HG02759 (cell line): ENCODE measurements around the gene TRIOBP.
A peak's percentile ranks its signal among the peaks of the same experiment; 100 is the strongest.
"Not testable (repeated sequence)": the region's sequence is repeated elsewhere in the genome, so short reads cannot be mapped to it uniquely, and the experiment has no call there.

Source experiments
- ATAC-seq: cut with Tn5 transposase; IDR thresholded peaks from one replicate; pipeline ENCODE4 v1.9.1; 2021; ENCODE audit warnings: mild to moderate bottlenecking, moderate library complexity; ENCODE audit not compliant: unreplicated experiment

The TRIOBP gene

DNA sequence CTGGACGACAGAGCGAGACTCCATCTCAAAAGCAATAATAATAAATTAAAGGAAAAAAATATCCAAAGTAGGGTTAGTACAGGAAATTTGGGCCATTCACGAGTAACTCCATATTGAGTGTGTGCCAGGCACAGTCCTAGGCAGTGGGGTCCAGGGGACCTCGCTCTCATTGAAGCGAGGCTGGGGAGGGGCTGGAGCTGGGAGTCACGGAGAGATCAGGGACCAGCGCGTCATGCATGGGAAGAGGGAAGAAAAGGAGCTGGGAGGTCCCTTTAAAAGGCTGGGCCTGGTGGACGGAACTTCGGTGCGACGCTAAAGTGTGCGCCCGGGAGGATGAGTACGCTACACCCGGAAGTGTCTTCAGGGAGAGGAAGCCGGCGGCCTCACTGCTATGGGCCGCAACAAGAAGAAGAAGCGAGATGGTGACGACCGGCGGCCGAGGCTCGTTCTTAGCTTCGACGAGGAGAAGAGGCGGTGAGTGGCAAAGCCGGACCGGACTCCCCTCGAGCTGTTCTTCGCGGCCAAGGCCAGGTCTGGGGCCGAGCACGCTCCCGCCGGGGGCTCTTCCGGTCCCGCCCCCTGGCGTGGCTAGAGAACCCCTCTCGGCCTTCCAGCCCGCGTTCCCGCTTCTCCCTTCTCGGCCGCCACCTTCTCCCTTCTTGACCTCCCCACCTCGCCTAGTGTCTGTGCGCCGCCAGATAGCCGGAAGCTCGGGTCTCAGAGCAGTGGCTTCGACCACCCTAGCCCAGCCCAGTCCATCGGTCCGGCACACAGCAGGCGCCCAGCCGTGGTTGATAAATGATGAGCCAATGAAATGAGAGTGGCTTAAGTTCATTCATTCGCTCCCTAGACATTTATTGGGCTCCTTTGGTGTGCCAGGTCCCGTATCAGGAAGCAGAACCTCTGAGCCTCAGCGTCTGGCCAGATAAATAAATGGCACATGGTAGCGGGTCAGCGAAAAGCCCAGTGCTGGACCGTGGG lies 10.6 kb upstream of the TRIOBP start, which contains the start of gene NOL12:
NOL12 (plus strand) TSS at position 342 of the 981 bp plus-strand sequence; CDS start at position 392, 50 bp downstream.
- ATAC-seq: peak; percentile 79

DNA sequence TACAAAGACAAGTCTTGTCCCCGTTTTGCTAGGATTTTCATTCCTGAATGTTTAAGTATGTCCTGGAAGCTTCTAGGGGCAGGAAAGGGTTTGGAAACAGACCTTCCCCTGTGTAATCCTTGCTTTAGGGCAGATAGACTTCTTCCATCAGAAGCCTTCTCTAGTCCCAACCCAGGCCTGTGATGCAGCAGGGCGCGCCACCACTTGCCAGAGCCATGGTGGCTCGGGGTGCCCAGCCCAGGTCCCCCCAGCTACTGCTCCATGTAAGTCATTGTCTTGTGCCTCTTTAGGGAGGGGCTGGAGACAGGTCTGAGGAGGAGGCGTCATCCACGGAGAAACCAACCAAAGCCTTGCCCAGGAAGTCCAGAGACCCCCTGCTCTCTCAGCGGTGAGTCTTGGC lies 6.4 kb upstream of the TRIOBP start:
- ATAC-seq: no peak

DNA sequence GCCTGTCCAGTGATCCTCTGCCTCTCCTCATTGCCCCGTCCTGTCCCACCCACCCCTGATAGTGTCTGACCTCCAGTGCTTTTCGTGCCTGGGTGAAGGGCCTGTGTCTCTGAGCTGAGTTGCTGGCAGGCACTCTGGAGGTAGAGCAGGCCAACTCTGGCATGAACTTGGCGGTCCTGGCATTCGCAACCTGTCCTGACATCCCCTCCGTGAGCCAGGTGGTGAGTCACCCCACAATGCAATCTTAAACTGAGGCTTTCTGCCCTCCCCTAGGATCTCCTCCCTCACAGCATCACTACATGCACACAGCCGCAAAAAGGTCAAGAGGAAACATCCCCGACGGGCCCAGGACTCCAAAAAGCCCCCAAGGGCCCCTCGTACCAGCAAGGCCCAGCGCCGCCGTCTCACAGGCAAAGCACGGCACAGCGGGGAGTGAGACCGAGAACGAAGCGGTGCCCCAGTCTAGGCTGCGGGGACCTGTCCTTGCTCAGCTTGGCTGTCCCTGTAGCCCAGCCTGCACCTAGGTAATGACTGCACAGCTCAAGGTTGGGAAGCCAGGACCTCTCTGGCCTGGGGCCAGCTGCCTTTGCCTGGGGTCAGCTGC lies 5.8 kb upstream of the TRIOBP start:
- ATAC-seq: no peak

DNA sequence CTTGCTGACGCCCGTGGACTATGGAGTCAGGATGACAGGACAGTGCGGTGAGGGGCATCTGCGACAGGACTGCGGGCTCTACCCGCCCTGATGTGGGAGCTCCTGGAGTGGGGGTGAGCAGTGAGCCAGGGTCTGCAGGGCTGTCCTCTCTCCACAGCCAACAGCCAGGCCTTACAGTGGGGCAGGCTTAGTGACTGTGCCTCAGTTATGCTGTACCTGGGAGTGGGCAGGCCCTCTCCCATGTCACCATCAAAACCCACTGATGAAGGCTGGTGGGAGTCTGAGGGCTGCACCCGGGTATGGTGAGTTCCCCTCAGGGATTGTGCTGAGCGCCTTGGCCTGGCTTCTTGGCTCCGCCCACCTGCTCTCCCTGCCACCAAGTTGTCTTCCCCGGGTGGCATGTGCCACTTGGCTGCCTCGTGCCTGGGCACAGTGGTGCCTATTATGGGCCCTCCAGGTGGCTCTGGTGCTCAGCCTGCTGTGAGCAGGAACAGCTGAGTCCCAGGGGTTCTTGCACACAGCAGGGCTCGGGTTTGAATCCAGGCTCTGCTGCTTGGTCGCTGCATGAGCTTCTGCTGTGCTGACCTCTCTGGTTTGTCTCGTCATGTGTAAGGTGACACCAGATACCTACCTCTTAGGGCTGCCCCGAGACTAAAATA lies 4.1 kb upstream of the TRIOBP start:
- ATAC-seq: no peak

DNA sequence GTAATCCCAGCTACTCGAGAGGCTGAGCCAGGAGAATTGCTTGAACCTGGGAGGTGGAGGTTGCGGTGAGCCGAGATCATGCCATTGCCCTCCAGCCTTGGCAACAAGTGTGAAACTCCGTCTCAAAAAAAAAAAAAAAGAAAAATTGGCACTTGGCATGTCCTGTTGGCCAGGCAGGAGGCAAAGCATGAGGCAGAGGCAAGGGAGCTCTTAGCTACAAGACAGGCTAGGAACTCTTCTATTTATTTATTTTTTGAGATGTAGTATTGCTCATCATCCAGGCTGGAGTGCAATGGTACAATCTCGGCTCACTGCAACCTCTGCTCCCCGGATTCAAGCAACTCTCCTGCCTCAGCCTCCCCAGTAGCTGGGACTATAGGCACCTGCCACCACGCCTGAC lies 2.7 kb upstream of the TRIOBP start:
- not testable (repeated sequence) for ATAC-seq

DNA sequence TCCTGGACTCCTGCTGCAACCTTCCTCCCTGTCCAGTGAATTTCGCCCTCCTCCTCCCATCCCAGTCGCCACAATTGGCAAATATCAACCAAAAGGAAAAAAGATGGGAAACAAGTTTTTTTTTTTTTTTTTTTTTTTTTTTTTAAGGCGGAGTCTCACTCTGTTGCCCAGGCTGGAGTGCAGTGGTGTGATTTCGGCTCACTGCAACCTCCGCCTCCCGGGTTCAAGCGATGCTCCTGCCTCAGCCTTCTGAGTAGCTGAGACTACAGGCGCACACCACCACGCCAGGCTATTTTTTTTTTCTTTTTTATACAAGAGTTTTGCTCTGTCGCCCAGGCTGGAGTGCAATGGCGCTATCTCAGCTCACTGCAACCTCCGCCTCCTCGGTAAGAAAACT lies 590 bp upstream of the TRIOBP start:
- peak; percentile 8 for ATAC-seq

DNA sequence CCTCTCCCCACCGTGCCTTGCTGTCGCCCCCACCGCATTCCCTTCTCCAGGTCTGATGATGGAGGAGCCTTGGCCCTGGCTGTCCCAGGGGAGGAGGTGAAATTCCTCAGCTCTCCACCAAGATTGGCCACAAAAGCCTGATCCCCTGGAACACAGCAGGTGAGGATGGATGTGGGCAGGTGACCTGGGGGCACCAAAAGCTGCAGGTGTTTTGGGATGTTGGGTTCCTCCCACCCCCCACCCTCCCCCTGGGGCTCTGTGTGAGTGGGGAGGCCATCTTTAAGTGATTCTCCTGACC lies 639 bp downstream of the TRIOBP start:
- ATAC-seq: no peak

DNA sequence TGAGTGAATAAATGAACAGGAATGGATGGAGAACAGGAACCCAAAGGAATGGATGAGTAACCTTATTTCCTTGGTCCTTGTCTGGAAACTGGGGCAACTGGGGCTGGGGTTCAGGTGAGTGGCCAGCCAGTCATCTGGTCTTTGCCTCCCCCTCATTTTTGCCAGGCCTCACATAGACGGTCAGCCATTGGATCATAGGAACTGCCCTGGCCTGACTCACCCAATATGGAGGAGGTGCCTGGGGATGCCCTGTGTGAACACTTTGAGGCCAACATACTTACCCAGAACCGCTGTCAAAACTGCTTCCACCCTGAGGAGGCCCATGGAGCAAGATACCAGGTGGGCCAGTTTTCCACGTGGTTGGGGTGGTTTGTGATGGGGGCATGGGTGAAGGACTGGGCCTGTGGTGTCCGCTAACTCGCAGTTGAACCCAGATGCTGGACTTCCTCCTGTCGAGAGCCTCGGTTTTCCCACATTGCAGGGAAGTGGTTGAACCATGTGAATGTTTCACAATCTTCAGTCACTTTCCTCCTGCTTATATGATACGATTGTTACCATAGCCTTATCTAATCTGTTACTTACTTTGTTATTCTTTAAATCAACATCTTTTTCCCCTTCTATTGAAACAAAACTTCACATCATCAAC lies 4.4 kb downstream of the TRIOBP start:
- no peak for ATAC-seq

DNA sequence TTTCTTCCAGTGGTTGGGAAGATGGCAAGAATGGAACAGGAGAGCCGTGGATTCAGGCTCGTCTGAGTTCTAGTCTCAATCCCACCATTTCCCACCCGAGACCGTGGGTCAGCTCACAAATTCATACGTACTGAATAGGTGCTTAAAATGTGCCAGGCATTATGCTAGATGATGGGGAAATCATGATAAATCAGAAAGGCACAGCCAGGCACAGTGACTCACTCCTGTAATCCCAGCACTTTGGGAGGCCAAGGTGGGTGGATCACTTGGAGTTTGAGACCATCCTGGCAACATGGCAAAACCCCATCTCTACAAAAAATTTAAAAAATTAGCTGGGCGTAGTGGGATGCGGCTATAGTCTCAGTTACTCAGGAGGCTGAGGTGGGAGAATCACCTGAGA lies 7.1 kb downstream of the TRIOBP start:
- ATAC-seq: no peak

DNA sequence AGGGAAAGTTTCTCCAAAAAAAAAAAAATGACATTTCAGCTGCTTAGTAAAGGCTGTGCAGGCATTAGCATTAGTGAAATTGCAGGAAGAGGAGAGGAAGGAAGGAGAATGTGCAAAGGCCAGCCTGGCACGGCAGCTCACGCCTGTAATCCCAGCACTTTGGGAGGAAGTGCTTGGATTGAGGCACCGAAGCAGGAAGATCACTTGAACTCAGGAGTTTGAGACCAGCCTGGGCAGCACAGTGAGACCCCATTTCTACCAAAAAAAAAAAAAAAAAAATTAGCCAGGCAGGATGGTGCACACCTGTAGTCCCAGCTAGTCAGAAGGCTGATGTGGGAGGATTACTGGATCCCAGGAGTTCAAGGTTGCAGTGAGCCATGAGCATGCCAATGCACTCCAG lies 7.8 kb downstream of the TRIOBP start:
- no peak for ATAC-seq

DNA sequence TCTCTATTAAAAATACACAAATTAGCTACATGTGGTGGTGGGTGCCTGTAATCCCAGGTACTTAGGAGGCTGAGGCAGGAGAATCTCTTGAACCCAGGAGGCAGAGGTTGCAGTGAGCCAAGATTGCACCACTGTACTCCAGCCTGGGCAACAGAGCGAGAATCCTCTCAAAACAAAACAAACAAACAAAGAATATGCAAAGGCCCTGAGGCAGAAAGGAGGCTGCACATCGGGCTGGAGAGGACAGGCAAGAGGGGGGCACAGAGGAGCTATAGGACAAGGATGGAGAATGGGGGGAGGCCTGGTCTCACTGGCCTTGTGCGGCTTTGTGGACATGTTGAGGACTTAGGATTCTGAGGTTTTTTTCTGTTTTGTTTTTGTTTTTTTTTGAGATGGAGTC lies 8.4 kb downstream of the TRIOBP start:
- ATAC-seq: no peak

DNA sequence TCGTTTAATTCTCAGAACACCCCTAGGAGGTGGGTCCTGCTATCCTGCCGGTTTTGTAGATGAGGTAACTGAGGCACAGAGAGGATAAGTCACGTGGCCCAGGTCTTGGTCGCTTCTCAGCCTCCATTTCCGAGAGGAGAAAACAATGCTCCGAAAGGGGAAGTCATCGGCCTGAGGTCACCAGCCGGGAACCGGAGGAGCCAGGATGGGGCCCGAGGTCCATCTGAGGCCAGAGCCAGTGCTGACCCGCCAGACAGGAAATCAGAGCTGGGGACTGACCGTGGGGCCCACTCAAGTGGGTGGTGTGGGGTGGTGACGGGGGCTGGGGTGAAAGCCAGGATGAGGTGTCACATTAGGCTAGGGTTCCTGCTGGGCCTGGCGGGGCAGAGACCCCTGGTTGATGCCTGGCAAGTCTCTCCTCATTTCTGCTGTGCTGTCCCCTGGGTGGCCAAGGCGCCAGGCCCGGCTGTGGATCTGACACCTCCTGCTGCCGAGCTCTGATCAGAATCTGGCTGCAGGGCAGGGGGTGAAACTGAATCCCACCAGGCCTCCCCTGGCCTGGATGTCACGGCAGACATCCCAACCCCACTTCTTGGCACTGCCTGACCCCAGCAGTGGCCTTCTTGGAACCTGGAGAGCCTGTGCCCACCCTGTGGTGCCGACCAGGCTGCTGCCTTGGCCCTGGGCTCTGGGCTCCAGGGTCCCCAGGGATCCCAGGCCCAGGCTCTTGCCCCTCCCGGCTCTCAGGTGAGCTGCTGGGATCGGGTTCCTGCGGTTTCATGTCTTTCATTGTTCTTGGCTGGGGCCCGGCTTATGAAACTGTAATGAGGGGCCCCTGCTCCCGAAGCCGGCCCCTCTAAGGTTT lies 12.0 kb downstream of the TRIOBP start:
- ATAC-seq: no peak

DNA sequence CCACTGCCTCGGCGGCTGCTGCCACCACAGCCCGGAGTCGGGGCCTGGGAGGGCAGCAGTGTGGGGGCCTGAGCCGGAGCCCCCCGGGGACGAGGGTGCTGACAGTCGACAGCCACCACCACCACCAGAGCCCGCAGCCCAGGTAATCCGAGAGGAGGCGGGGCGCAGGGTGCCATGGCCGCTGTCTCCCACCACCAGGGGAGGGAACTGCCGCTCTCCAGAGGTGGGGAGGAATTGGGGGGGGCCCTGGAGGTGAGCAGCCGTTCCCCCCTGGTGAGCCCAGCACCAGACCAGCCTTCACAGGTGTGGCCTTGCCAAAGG lies 12.6 kb downstream of the TRIOBP start:
- no peak for ATAC-seq

DNA sequence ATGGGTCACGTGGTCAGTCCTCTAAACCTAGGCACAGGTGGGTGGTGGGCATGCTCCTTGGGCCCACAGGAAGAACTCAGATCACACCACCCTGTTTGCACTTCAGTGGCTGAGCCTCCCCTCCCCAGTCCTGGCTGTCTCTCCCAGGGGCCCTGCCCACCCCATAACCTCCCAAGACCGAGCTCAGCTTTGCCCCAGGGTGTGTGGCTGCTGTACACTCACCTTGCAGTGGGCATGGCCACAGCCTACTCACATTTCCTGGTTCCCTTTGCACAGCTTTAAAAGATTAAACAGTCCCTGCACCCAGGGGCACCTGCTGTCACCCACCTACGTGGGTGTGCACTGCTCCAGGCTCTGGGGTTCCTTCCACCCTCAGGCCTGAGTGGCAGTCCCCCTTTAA lies 13.8 kb downstream of the TRIOBP start:
- ATAC-seq: no peak

DNA sequence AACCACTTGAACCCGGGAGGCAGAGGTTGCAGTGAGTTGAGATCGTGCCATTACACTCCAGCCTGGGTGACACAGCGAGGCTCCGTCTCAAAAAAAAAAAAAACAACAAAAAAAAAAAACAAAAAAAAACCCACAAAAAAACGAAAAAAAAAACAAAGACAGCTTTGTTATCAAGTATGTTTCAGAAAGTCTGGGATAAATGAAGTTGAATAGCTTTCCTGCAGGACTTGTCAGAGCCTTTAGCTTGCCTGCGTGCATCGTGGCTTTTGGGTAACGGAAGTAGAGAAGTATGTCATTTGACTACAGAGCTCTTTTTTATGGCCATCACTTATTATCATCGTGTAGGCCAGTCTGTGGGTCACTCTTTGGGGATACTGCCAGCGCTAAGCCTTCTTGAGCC lies 14.6 kb downstream of the TRIOBP start:
- no peak for ATAC-seq

DNA sequence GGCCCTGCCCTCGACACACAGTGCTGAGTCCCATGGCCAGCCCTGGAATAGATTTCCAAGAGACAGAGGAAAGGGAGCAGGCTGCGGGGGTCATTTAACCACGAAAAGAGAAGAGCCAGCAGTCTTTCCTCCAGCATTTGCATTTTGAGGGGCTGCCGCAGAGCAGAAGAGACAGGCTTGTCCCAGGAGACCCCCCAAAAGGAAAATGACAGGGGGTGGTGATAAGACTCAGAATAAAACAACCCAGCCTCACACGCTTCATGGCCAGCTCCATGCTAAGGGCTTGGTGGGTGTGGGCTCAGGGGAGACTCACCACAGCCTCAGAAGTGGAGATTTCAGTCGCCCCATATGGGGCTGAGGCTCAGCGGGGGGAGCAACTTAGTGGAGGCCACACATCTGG lies 16.9 kb downstream of the TRIOBP start:
- no peak for ATAC-seq

DNA sequence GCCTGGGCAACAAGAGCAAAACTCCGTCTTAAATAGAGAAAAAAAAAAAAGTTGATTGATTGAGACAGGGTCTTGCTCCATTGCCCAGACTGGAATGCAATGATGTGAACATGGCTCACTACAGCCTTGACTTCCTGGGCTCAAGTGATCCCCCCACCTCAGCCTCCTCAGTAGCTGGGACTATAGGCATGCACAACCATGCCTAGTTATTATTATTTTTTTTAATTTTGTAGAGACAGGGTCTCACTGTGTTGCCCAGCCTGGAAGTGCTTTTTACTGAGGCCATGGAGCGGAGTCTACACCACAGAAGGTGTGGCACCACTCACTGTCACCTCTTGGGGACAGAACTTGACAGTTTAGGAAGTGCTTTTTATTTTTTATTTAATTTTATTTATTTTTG lies 17.8 kb downstream of the TRIOBP start:
- ATAC-seq: no peak

DNA sequence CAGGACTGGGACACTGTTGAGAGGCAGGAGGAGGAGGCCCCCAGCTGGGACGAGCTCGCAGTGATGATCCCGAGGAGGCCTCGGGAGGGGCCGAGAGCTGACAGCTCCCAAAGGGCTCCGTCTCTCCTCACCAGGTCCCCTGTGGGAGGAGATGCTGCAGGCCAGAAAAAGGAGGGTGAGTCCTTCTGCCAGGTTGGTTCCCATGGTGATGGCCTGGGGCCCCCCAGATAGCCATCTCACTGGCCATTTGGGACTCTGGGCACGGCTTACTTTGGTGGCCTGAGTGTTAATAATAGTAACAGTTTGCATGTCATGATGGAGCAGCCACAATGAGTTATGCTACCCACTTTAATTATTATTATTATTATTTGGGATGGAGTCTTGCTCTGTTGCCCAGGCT lies 18.9 kb downstream of the TRIOBP start:
- ATAC-seq: no peak

DNA sequence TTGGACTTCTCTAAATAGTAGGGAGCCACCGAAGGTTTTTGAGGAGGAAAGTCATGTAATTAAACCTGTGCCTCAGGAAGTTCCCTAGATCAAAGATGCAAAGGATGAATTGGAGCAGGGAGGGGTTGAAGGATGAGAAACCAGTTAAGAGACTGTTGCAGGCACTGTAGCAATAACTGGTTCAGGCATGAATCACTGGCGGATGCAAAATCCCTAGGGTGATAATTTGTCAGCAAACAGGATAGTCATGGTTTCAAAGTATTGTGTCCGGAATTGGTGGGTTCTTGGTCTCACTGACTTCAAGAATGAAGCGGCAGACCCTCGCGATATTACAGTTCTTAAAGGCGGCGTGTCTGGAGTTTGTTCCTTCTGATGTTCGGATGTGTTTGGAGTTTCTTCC lies 19.9 kb downstream of the TRIOBP start:
- no peak for ATAC-seq

DNA sequence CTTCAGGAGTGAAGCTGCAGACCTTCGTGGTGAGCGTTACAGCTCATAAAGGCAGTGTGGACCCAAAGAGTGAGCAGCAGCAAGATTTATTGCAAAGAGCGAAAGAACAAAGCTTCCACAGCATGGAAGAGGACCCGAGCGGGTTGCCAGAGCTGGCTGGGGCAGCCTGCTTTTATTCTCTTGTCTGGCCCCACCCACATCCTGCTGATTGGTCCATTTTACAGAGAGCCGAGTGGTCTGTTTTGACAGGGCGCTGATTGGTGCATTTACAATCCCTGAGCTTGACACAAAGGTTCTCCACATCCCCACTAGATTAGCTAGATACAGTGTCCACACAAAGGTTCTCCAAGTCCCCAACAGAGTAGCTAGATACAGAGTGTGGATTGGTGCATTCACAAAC lies 20.4 kb downstream of the TRIOBP start:
- not testable (repeated sequence) for ATAC-seq
